ENCODE data around the gene MICU1.

GRCh38 chr10:72348282-72348681 is 277.6 kb downstream of the MICU1 start:
- TF ChIP-seq CTCF (IDR thresholded peaks at IDR 0.05): no peak
- no peak for TF ChIP-seq POLR2AphosphoS5 (IDR thresholded peaks at IDR 0.05)
- TF ChIP-seq POLR2A (IDR thresholded peaks at IDR 0.05): no peak
